Right renal cortex interstitium (tissue), 3 donors: Measurements from ENCODE around the gene SLFN14. TPM values are rescaled to one million over a fixed set of nuclear protein-coding genes. Genes with fewer than 3 reads are reported as not detected.
"Not testable (repeated sequence)": the region's sequence is repeated elsewhere in the genome, so short reads cannot be mapped to it uniquely, and the experiment has no call there.

Experiments used
- DNase-seq, 3 donors: peaks; one replicate each; pipeline ENCODE4 v3.0.0-alpha.2; 2013; ENCODE audit warnings: low read depth in 3 of 3, low spot score in 2 of 3
- polyA plus RNA-seq, 3 donors: library from polyadenylated mRNA; unstranded; fragments of 120-200 nt; gene quantifications; one replicate each; pipeline ENCODE4 v1.2.1, GENCODE V29; 2013; ENCODE audit not compliant: insufficient read length in 3 of 3

SLFN14 gene
- polyA plus RNA-seq, 3 donors = 0.18 to 0.29 (median 0.24) TPM

GRCh38 chr17:35559495-35560210, 966 bp downstream of the SLFN14 start:
- DNase-seq = no peak

- DNase-seq = no peak
Observed at GRCh38 chr17:35557353-35557752, 3.3 kb downstream of the SLFN14 start.

GRCh38 chr17:35555691-35556090, 4.9 kb downstream of the SLFN14 start:
- no peak for DNase-seq

- no peak for DNase-seq
Observed at GRCh38 chr17:35554668-35555067, 6.0 kb downstream of the SLFN14 start.

GRCh38 chr17:35553310-35553709, 7.3 kb downstream of the SLFN14 start:
- DNase-seq = no peak

GRCh38 chr17:35548978-35549377, 11.6 kb downstream of the SLFN14 start:
- no peak for DNase-seq

- no peak for DNase-seq
Observed at GRCh38 chr17:35548208-35548810, 12.3 kb downstream of the SLFN14 start.

GRCh38 chr17:35546487-35546886, 14.1 kb downstream of the SLFN14 start:
- DNase-seq = no peak

GRCh38 chr17:35545150-35545549, 15.5 kb downstream of the SLFN14 start:
- no peak for DNase-seq

GRCh38 chr17:35543856-35544255, 16.8 kb downstream of the SLFN14 start:
- DNase-seq = no peak

GRCh38 chr17:35542990-35543389, 17.6 kb downstream of the SLFN14 start:
- no peak for DNase-seq

- no peak for DNase-seq
Observed at GRCh38 chr17:35541434-35541833, 19.2 kb downstream of the SLFN14 start.

GRCh38 chr17:35540589-35541404, 19.8 kb downstream of the SLFN14 start:
- no peak for DNase-seq

GRCh38 chr17:35539659-35540026, 21.0 kb downstream of the SLFN14 start:
- DNase-seq = no peak

- no peak for DNase-seq
Observed at GRCh38 chr17:35537601-35538141, 22.9 kb downstream of the SLFN14 start, which contains the start of gene SLFN12L. TSS of gene SLFN12L (minus strand) at chr17:35537678. CDS start at chr17:35522364, 15,314 bp downstream.

GRCh38 chr17:35536664-35537171, 23.9 kb downstream of the SLFN14 start:
- no peak for DNase-seq

GRCh38 chr17:35535406-35535805, 25.2 kb downstream of the SLFN14 start:
- DNase-seq = not testable (repeated sequence)

GRCh38 chr17:35534576-35535093, 26.0 kb downstream of the SLFN14 start:
- no peak for DNase-seq

- DNase-seq = no peak
Observed at GRCh38 chr17:35531160-35531559, 29.5 kb downstream of the SLFN14 start.

GRCh38 chr17:35529866-35530265, 30.8 kb downstream of the SLFN14 start:
- DNase-seq = no peak

- not testable (repeated sequence) for DNase-seq
Observed at GRCh38 chr17:35529326-35529725, 31.3 kb downstream of the SLFN14 start.
